Prostate gland (tissue), 2 donors: ENCODE results near the gene ACKR1.

Experiments
- POLR2A ChIP-seq: fragments of 450-650 bp; IDR thresholded peaks from one replicate; pipeline ENCODE4 v1.6.1; 2016; ENCODE audit warnings: antibody characterized with exemption, mild to moderate bottlenecking
- POLR2AphosphoS5 ChIP-seq: sonication (generic); formaldehyde crosslinking; IDR thresholded peaks from one replicate; pipeline ENCODE4 v1.6.1; 2017; ENCODE audit warnings: antibody characterized with exemption
- TF ChIP-seq, protein P1 (sequence below), 4 experiments: fragments of 200-600 bp in 2 of 4; fragments of 450-650 bp in 2 of 4; sonication (generic) in 2 of 4; IDR thresholded peaks; 1 replicate in 3 of 4; 2 replicates in 1 of 4; pipeline ENCODE4 v1.5.1; 2016 to 2019; ENCODE audit warnings: antibody characterized with exemption in 4 of 4, mild to moderate bottlenecking in 2 of 4, moderate library complexity in 2 of 4

GRCh38 chr1:159200769-159201168 lies 3.9 kb upstream of the ACKR1 start:
- TF ChIP-seq, protein P1, sequence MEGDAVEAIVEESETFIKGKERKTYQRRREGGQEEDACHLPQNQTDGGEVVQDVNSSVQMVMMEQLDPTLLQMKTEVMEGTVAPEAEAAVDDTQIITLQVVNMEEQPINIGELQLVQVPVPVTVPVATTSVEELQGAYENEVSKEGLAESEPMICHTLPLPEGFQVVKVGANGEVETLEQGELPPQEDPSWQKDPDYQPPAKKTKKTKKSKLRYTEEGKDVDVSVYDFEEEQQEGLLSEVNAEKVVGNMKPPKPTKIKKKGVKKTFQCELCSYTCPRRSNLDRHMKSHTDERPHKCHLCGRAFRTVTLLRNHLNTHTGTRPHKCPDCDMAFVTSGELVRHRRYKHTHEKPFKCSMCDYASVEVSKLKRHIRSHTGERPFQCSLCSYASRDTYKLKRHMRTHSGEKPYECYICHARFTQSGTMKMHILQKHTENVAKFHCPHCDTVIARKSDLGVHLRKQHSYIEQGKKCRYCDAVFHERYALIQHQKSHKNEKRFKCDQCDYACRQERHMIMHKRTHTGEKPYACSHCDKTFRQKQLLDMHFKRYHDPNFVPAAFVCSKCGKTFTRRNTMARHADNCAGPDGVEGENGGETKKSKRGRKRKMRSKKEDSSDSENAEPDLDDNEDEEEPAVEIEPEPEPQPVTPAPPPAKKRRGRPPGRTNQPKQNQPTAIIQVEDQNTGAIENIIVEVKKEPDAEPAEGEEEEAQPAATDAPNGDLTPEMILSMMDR (IDR thresholded peaks at IDR 0.05), result no peak
- TF ChIP-seq POLR2A (no peak), POLR2AphosphoS5 (no peak)
